T-helper 1 cell (primary cell): ENCODE results near the gene GRIN2A.
"Not testable (repeated sequence)": the region's sequence is repeated elsewhere in the genome, so short reads cannot be mapped to it uniquely, and the experiment has no call there.

ENCODE experiments used
- DNase-seq, 5 donors: peaks; one replicate each; pipeline ENCODE4 v3.0.0-alpha.2; 2012 to 2020

Gene GRIN2A

GRCh38 chr16:9908613-9909012 is 273.6 kb downstream of the GRIN2A start:
- no peak for DNase-seq

GRCh38 chr16:9907752-9908151 is 274.5 kb downstream of the GRIN2A start:
- DNase-seq = no peak

GRCh38 chr16:9906218-9906617 is 276.0 kb downstream of the GRIN2A start:
- no peak for DNase-seq

- DNase-seq = no peak
Observed at GRCh38 chr16:9904526-9904925, 277.7 kb downstream of the GRIN2A start.

- no peak for DNase-seq
Observed at GRCh38 chr16:9900576-9900975, 281.7 kb downstream of the GRIN2A start.

GRCh38 chr16:9898555-9898954 is 283.7 kb downstream of the GRIN2A start:
- no peak for DNase-seq

GRCh38 chr16:9898124-9898523 is 284.1 kb downstream of the GRIN2A start:
- DNase-seq = no peak

- no peak for DNase-seq
Observed at GRCh38 chr16:9895817-9896216, 286.4 kb downstream of the GRIN2A start.

DNA sequence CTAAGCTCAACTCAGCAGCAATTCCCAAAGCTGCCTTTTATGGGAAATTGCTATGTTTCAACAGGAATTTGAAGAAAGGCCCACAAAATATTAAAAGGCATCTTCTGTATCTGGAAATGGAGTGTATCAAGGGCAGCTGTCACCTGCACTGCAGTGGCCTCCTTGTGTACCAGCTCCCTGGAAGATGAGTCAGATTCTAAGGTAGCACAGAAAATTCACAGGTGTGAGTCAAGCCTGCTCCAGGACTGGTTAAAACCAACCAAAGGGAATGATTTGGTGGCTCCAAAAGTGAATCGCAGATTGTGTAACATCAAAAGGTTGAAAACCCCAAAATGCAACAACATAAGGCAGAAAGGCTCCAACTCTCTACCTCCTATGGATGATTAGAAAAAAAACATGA is 296.4 kb downstream of the GRIN2A start:
- no peak for DNase-seq

DNA sequence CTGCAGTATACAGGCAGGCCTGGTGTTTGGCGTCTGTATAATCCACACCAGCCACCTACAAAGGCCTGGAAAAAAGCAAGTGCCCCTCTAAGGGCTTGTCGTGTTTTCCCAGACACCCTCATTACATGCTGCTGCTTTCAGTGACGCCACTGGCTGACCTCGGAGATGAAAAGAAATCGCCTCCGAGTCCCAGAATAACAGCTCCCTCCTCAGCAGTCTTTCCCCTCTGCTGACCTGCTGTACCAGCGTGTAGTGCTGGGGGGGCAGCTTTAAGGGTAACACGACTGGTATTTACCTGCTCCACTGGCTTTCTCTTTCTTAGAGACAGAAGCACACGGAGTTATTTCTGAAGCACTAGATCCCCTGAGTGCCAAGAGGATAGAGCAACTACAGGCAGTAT is 296.8 kb downstream of the GRIN2A start:
- no peak for DNase-seq

DNA sequence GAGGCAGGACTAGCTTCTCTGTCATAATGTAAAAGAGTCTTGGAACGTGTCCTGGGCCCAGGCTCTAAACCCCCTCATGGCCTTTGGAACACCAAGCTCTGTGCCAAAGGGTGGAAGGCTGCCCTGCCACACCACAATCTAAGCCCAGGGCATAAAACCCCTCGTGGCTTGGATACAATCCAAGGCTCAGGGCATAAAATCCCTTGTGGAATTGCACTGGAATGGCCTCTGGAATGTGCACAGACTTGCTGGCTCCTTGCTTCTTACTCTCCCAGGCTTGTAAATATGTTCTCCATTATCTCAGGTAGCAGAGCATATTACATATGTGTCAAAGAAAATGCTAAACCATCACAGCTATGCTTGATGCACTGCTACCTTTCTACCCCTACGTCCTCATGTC is 306.2 kb downstream of the GRIN2A start:
- DNase-seq = not testable (repeated sequence)

DNA sequence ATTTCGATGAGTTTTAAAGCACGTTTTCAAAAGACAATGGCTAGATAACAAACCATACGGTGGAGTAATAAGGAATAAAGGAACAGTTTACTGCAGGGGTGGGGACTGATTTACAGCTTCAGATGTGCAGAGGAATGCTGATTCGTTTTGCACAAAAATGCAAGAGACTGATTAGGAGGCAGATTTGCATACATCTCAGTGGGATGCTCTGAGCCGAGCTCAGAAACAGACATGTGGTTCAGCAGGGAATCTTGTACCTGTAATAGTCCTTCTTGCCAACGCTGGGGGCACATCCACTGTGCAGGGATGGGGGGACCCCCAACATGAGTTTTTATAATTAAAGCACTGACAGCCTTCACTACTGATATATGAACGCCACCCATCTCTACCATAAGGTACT is 308.0 kb downstream of the GRIN2A start:
- no peak for DNase-seq

DNA sequence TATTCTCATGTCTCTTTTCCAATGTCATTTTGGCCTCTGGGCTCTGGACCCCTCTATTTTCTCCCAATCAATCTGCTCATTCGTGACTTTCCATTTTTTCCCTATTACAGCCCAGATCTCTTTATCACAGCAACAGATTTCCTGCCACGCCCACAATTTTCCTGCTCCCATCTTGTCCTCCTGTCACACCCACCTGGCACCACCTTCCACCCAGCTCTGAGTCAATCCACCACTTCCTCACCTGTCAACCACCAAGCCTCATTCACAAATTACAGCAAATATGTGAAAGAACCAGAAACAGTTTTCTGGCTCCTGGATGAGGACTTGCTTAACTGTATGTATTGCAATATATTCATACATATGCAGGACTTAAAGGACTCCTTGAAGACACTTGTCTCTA is 311.3 kb downstream of the GRIN2A start:
- no peak for DNase-seq

DNA sequence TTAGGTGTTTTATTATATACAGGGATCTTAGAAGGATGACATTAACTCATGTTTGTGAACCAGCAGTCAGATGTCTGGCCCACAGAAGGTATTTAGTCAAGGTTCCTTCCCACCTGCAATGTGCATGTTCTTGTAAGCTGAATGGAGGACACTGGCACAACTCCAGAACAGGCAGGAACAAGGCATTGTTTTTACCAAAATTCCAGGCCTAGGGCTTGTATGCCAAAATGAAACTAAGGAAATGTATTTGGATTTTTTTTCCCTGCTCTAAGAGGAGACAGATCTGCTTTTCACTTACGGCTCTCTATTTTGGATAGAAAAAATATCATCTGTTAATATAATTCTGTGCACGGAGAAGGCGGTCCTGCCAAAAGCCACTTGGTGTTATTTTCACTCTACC is 312.5 kb downstream of the GRIN2A start:
- DNase-seq = no peak

- no peak for DNase-seq
Observed at GRCh38 chr16:9868606-9869149, 313.6 kb downstream of the GRIN2A start.

DNA sequence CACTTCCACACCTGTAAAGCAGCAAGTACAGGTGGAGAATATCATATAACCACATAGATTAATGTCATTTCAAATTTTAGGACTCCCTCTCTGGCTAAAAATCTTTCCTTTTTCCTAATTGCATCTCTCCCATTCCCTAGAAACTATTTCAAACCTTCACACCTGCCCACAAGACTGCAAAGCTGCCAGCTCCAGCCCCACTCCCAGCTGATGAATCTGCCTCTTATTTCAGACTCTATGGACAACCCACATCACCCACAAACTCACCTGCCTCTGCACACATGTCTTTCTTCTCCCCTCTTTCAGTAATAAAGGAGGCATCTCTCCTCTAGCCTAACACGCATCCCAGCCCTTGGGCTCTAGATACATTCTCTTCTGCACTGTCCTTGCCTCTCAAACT is 315.1 kb downstream of the GRIN2A start:
- no peak for DNase-seq

GRCh38 chr16:9864461-9864860 is 317.8 kb downstream of the GRIN2A start:
- DNase-seq = no peak

DNA sequence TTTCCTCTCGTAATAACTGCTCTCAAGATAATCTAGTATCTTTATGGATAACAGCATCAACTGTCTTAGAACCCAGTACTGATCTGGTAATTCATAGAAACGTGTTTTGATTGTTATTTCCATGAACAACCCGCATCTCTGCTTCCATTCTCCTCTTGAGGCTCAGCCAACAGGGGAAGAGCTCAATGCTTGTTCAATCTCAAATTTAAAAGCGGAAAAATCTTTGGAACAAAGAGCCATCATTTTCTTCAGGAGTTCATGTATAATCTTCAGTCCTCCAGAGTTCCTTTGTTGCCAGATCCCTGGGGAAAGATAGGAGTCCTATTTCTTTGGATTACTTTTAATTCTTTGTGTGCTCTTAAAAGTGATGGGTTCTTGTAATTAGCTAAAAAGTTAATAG is 319.9 kb downstream of the GRIN2A start:
- DNase-seq = no peak

GRCh38 chr16:9860876-9861275 is 321.4 kb downstream of the GRIN2A start:
- no peak for DNase-seq

DNA sequence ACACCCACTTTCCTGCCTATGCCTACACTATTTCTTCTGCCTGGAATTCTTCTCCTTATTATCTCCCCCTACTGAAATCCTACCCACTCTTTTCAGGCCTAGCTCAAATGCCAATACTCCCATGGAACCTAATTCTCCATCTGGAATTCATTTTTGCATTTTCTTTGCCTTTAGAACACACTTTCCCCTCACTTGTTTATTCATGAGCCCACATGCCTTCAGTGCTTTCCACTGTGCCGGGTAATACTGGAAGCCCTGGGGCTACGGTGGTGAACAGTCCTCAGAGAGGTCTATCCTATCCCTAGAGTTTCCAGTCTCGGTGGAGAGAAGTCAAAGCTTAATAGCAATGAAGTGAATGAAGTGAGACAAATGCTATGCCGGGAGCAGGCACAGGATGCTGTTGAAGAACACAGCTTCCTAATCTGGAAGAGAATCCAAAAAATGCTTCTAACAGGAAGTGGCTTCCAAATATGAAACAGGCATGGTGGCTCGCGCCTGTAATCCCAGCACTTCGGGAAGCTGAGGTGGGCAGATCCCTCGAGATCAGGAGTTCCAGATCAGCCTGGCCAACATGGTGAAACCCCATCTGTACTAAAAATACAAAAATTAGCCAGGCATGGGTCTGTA is 322.4 kb downstream of the GRIN2A start:
- DNase-seq = no peak

GRCh38 chr16:9854675-9855074 is 327.6 kb downstream of the GRIN2A start:
- no peak for DNase-seq

- no peak for DNase-seq
Observed at GRCh38 chr16:9852003-9852402, 330.2 kb downstream of the GRIN2A start.

GRCh38 chr16:9850817-9851216 is 331.4 kb downstream of the GRIN2A start:
- DNase-seq = no peak

DNA sequence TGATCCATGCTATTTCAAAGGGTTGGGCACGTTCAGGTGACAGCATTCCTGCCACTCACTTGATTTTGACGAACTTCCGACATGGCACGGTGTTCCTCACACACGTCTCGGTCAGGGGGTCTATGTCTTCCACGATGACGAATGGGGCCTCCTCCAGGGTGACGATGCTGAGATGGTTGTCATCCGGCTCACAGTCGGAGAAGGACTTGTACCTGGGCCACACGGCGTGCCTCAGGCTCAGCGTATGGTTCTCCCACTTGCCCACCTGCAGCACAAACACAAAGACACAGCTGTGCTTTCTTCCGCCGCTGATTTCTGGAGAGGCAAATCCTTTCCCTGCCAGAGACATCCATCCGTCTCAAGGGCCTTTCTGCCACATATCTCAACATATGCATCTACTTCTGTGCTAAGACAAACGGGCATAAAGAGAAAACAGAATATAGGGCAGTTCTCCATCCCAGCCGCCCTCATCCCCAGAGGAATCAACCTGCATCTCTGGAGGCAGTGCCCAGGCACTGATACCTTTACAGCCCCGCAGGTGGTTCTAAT is 332.5 kb downstream of the GRIN2A start:
- DNase-seq = no peak

DNA sequence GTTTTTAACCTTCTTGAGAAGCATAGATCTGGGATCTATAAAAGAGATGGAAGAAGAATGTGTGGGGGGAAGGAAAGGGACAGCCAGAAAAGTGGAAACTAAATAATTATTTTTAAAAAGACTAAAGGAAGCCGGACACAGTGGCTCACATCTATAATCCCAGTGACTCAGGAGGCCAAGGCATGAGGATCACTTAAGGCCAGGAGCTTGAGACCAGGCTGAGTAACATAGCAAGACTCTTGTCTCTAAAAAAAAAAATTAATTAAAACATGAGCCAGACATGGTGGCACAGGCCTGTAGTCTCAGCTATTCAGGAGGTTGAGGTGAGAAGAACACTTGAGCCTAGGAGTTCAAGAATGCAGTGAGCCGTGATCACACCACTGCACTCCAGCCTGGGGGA is 335.1 kb downstream of the GRIN2A start:
- no peak for DNase-seq
